Measurements from ENCODE around the gene IFT22. TPM values are rescaled to one million over a fixed set of nuclear protein-coding genes. Genes with fewer than 3 reads are reported as not detected.
"Not testable (repeated sequence)": the region's sequence is repeated elsewhere in the genome, so short reads cannot be mapped to it uniquely, and the experiment has no call there.

The IFT22 gene
- total RNA-seq, 1 donor from 2014 or later: 15.2 TPM

DNA sequence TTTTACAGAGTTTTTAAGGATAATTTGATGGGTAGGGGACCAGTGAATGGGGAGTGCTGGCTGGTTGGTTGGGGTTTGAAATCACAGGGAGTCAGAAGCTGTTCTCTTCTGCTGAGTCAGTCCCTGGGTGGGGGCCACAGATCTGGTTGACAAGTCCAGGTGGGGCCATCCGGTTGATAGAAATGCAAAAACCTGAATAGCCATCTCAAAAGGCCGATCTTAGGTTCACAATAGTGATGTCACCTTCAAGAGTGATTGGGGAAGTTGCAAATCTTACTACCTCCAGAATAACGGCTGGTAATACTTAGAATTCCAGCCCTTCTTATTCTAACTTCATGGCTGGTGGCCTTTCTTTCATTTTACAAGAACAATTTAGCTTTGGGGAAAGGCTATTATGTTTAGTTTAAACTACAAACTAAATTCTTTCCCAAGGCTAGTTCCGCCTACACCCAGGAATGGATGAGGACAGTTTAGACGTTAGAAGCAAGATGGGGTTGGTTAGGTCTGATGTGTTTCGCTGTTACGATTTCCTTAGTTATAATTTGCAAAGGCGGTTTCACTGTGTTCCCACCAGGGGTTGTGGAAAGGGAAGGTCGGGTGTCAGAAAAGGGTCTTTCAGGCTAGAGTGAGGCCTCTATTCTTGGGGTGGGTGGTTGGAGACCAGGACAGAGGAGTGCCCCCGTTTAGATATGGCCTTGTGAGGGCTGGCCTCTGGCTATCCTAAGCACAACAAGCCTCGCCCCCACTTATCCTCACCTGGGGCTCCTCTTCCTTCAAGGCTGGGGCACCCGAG, 27.4 kb downstream of the IFT22 start:
- intact Hi-C loops (cut with DNase I): no loop called here
- H3K4me3 ChIP-seq: no peak overlapping the region
- TF ChIP-seq, protein P1, sequence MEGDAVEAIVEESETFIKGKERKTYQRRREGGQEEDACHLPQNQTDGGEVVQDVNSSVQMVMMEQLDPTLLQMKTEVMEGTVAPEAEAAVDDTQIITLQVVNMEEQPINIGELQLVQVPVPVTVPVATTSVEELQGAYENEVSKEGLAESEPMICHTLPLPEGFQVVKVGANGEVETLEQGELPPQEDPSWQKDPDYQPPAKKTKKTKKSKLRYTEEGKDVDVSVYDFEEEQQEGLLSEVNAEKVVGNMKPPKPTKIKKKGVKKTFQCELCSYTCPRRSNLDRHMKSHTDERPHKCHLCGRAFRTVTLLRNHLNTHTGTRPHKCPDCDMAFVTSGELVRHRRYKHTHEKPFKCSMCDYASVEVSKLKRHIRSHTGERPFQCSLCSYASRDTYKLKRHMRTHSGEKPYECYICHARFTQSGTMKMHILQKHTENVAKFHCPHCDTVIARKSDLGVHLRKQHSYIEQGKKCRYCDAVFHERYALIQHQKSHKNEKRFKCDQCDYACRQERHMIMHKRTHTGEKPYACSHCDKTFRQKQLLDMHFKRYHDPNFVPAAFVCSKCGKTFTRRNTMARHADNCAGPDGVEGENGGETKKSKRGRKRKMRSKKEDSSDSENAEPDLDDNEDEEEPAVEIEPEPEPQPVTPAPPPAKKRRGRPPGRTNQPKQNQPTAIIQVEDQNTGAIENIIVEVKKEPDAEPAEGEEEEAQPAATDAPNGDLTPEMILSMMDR (IDR thresholded peaks at IDR 0.05): no peak
- no peak for TF ChIP-seq POLR2AphosphoS5 (IDR thresholded peaks at IDR 0.05; ENCODE audit: insufficient read depth in 1 of 2, low read depth in 1 of 2)
- TF ChIP-seq POLR2A (IDR thresholded peaks at IDR 0.05): no peak
- peaks cover 3% of the 10 kb centered on the region for H3K27me3 ChIP-seq
- no peak for DNase-seq (ENCODE audit: extremely low spot score in 2 of 2)
- H3K9me3 ChIP-seq: no peaks in the 10 kb centered on the region
- no peak overlapping the region for H3K27ac ChIP-seq
- H3K4me1 ChIP-seq: peaks cover under 1% of the 10 kb centered on the region
- no peaks in the 10 kb centered on the region for H3K36me3 ChIP-seq

DNA sequence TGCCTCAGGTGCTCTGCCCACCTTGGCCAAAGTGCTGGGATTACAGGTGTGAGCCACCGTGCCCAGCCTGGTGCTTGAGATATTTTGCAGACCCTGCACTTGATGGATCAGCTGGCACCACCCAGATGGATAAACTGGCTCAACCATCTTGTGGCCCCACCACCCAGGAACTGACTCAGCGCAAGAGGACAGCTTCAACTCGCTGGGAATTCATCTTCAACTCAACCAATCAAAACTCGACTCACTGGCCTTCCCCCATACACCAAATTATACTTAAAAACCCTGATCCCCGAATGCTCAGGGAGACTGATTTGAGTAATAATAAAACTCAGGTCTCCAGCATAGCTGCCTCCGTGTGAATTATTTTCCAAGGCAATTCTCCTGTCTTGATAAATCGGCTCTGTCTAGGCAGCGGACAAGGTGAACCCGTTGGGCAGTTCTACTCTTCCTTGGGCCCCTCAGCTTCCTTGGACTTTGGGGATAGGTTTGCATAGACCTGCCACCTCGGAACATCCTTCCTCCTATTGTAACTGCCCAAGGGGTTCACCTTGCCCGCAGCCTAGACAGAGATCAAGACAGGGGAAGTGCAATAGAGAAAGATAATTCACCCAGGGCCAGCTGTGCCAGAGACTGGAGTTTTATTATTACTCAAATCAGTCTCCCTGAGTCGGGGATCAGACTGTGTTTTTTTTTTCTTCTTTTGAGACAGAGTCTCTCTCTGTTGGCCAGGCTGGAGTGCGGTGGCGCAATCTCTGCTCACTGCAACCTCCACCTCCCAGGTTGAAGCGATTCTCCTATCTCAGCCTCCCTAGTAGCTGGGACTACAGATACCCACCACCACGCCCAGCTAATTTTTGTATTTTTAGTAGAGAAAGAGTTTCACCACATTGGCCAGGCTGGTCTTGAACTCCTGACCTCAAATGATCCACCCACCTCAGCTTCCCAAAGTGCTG, 28.3 kb downstream of the IFT22 start:
- H3K27ac ChIP-seq; H3K4me1 ChIP-seq; H3K4me3 ChIP-seq; H3K36me3 ChIP-seq; intact Hi-C loops (cut with DNase I); DNase-seq (ENCODE audit: extremely low spot score in 2 of 2); H3K9me3 ChIP-seq; H3K27me3 ChIP-seq: not testable (repeated sequence)

DNA sequence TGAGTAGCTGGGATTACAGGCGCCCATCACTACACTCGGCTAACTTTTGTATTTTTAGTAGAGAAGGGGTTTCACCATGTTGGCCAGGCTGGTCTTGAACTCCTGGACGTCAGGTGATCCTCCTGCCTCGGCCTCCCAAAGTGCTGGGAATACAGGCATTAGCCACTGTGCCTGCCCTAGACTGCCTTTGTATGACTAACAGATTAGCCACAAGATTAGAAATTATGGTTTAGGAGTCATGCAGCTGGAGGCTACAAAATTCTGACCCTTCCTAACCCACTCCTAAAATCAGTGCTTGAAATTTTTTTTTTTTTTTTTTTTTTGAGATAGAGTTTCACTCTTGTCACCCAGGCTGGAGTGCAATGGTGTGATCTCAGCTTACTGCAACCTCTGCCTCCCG, 29.0 kb downstream of the IFT22 start:
- H3K4me1 ChIP-seq; H3K27me3 ChIP-seq; intact Hi-C loops (cut with DNase I); H3K4me3 ChIP-seq; DNase-seq (ENCODE audit: extremely low spot score in 2 of 2); H3K27ac ChIP-seq; H3K36me3 ChIP-seq; H3K9me3 ChIP-seq: not testable (repeated sequence)

DNA sequence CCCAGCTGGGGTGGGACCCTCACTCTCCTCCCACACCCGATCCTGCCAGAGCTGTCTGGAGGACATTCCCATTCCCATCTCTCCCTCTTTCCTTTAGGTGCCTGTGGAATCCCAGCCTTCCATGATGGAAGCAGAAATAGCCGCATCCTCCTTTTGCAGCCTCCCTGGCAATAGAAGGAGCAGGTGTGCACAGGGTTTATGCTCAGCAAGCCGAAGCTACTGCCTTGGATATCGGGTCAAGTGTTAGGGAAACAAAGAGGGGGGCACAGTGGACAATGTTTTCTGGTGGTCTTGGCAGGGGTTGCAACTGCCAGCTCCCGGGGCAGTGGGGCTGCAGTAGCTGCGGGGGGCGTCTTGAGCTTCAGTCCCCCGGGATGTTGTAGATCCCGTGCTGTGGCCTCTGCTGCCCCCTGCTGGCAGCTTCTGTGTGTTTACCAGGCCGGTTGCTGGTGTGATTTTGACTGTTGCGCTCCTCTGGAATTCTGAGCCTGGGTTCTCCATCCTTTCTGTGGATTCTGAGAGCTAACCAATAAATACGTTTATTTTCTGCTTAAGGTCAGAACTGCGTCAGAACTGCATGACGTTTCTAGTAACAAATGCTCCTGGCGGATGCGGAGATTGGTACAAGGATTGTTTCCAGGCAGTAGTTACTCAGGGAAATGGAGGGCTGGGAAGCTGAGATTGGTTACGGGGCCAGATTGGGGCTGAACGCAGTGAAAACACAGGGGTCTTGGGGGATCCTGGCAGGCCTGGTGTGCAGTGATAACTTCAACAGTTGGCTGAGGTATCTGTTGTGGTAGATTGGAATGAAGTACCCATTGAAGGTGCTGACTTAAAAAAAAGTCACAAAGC, 31.2 kb downstream of the IFT22 start:
- H3K36me3 ChIP-seq; H3K27ac ChIP-seq; H3K27me3 ChIP-seq; DNase-seq (ENCODE audit: extremely low spot score in 2 of 2); H3K4me3 ChIP-seq; H3K4me1 ChIP-seq; intact Hi-C loops (cut with DNase I); H3K9me3 ChIP-seq: not testable (repeated sequence)
- TF ChIP-seq, protein P1 (IDR thresholded peaks at IDR 0.05): peak in 2 of 3 experiments; percentile 22 to 59

DNA sequence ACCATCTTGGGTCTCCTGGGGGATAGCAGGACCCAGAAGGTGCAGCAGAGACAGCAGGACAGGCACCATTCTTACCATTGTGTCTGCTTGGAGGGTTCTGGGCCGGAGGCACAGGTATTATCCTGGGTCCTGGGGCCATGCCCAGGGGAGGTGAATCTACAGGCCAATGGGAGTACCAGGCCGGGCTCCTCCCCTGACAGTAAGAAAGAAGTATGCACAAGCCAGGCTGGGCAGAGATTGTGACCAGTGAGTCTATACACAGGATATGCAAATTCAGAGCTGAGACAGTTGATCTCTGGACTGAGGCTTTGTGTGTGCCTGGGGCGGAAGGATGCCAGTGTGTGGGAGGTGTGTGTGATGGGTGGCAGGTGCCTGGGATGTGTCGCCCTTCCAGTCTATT, 31.9 kb downstream of the IFT22 start:
- intact Hi-C loops (cut with DNase I): loop anchor here (10.0 kb wide), 1 partner anchor 95 kb away; no protein-coding TSS in a partner anchor
- not testable (repeated sequence) for H3K27ac ChIP-seq; H3K4me1 ChIP-seq; H3K4me3 ChIP-seq; H3K27me3 ChIP-seq; H3K36me3 ChIP-seq; DNase-seq (ENCODE audit: extremely low spot score in 2 of 2); H3K9me3 ChIP-seq

DNA sequence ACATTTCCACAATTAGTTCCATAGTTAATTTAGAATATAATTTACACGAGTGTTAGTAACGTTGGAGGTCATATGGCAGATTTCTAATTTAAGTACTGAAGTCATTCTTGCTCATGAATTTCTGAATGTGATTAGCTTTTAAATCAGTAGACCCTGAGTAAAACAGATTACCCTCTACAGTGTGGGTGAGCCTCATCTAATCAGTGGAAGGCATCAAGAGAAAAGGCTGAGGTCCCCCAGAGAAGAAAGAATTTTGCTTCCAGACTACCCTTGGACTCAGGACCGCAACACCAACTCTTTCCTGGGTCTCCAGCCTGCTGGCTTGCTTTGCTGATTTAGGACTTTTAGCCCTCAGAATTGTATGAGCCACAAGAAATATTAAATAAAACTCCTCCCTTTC, 33.2 kb downstream of the IFT22 start:
- intact Hi-C loops (cut with DNase I): loop anchor here (10.0 kb wide), 1 partner anchor 94 kb away; no protein-coding TSS in a partner anchor

More for the DNA sequence above, 33.2 kb downstream of the IFT22 start:
- Histone ChIP-seq H3K4me3 (no peak overlapping the region), H3K9me3 (no peaks in the 10 kb centered on the region), H3K36me3 (no peaks in the 10 kb centered on the region), H3K4me1 (no peaks in the 10 kb centered on the region), H3K27me3 (no peaks in the 10 kb centered on the region), H3K27ac (no peak overlapping the region)
- DNase-seq (ENCODE audit: extremely low spot score in 2 of 2): no peak
- TF ChIP-seq, protein P1 (IDR thresholded peaks at IDR 0.05): no peak
- TF ChIP-seq POLR2AphosphoS5 (IDR thresholded peaks at IDR 0.05; ENCODE audit: insufficient read depth in 1 of 2, low read depth in 1 of 2) (no peak), POLR2A (IDR thresholded peaks at IDR 0.05) (no peak)
